K562 (cell line): ENCODE measurements around the gene DOCK3. TPM values are rescaled to one million over a fixed set of nuclear protein-coding genes. Genes with fewer than 3 reads are reported as not detected.

Experiments used
- microRNA-seq: library from miRNA; unstranded; fragments of <30 nt; microRNA quantifications from one replicate; pipeline ENCODE4, GENCODE V29; 2018; ENCODE audit warnings: borderline microRNAs expressed
- polyA plus RNA-seq, 8 experiments: library from polyadenylated mRNA; depleted of rRNA in 4 of 8; stranded (reverse) in 5 of 8; unstranded in 3 of 8; fragments of >200 nt; fragmentation: Nextera tagmentation in 2 of 8; fragmentation: Illumina TruSeq in 1 of 8; extraction: Ambion mirVana in 2 of 8; extraction: Trizol in 1 of 8; gene quantifications; 2 replicates each; pipeline versions ENCODE4 v1.2.1 to v1.2.3, GENCODE V29; 2011 to 2014; ENCODE audit warnings: inconsistent platforms in 1 of 8, missing spikeins in 1 of 8
- small RNA-seq: library from RNA; depleted of rRNA; stranded (forward); fragments of <200 nt; gene quantifications from one replicate; pipeline ENCODE3, GENCODE V24; 2014
- total RNA-seq, 7 experiments: library from RNA; depleted of rRNA in 6 of 7; stranded (reverse); fragments of >200 nt in 6 of 7; fragmentation: Illumina TruSeq in 2 of 7; extraction: Trizol in 2 of 7; gene quantifications; 2 replicates each; pipeline versions ENCODE4 v1.2.1 to v1.2.3, GENCODE V29; 2011 to 2021; ENCODE audit warnings: low replicate concordance in 1 of 7

DOCK3 gene
- total and polyA plus RNA-seq, 9 of the 15 experiments (the other 6 are each of a cell fraction or from before 2014, with no cell fraction given), result under 0.01 to 0.03 (median 0.01) TPM; not detected in 4

Small RNA genes lying within 50 kb of the gene (microRNA-seq; reads per million reads assigned to microRNA genes)
- 0.27 reads per million for gene MIR4787

Small RNA genes lying within 50 kb of the gene (small RNA-seq; reads per million reads assigned to genes)
- not detected for gene MIR4787
- not detected for gene PPIAP69

Other genes starting within 250 kb of the DOCK3 start
- gene CACNA2D2, start 171.3 kb upstream of the DOCK3 start, total RNA-seq (2014; rRNA removed), result 0.36 TPM in 1 of 2 replicates, not detected in the other
- 0.15 TPM in 1 of 2 replicates, not detected in the other for gene CACNA2D2, start 171.3 kb upstream of the DOCK3 start, total RNA-seq (2014; rRNA removed; fragmentation: Illumina TruSeq; extraction: Trizol)
- 0.08 and 0.11 TPM in 2 replicates for gene CACNA2D2, start 171.3 kb upstream of the DOCK3 start, total RNA-seq (2015; rRNA removed; fragmentation: Illumina TruSeq; extraction: Trizol)
- 0.36 and 0.58 TPM in 2 replicates for gene CACNA2D2, start 171.3 kb upstream of the DOCK3 start, total RNA-seq (2021)
- 0.32 and 0.61 TPM in 2 replicates for gene CACNA2D2, start 171.3 kb upstream of the DOCK3 start, polyA plus RNA-seq (2011; rRNA removed)
- gene CACNA2D2, start 171.3 kb upstream of the DOCK3 start, polyA plus RNA-seq (2014; fragmentation: Illumina TruSeq; extraction: Trizol), result 0.30 and 0.58 TPM in 2 replicates
- not detected for gene CACNA2D2, start 171.3 kb upstream of the DOCK3 start, polyA plus RNA-seq (2014; fragmentation: Nextera tagmentation; extraction: Ambion mirVana)
- gene CACNA2D2, start 171.3 kb upstream of the DOCK3 start, polyA plus RNA-seq (2014; rRNA removed), result 0.27 and 0.57 TPM in 2 replicates
- gene C3orf18, start 107.2 kb upstream of the DOCK3 start, total RNA-seq (2014; rRNA removed), result 0.95 and 1.3 TPM in 2 replicates
- gene C3orf18, start 107.2 kb upstream of the DOCK3 start, total RNA-seq (2014; rRNA removed; fragmentation: Illumina TruSeq; extraction: Trizol), result 0.83 and 1.1 TPM in 2 replicates
- 0.94 and 1.4 TPM in 2 replicates for gene C3orf18, start 107.2 kb upstream of the DOCK3 start, total RNA-seq (2015; rRNA removed; fragmentation: Illumina TruSeq; extraction: Trizol)
- gene C3orf18, start 107.2 kb upstream of the DOCK3 start, total RNA-seq (2021), result 0.65 and 2.0 TPM in 2 replicates
- gene C3orf18, start 107.2 kb upstream of the DOCK3 start, polyA plus RNA-seq (2011; rRNA removed), result 2.3 and 3.9 TPM in 2 replicates
- gene C3orf18, start 107.2 kb upstream of the DOCK3 start, polyA plus RNA-seq (2014; fragmentation: Illumina TruSeq; extraction: Trizol), result 0.91 and 1.5 TPM in 2 replicates
- gene C3orf18, start 107.2 kb upstream of the DOCK3 start, polyA plus RNA-seq (2014; fragmentation: Nextera tagmentation; extraction: Ambion mirVana), result under 1 TPM; 0.01 to 0.14 TPM
- 0.38 and 0.82 TPM in 2 replicates for gene C3orf18, start 107.2 kb upstream of the DOCK3 start, polyA plus RNA-seq (2014; rRNA removed)
- gene HEMK1, start 105.4 kb upstream of the DOCK3 start, total RNA-seq (2014; rRNA removed), result 8.0 and 13.7 TPM in 2 replicates
- gene HEMK1, start 105.4 kb upstream of the DOCK3 start, total RNA-seq (2014; rRNA removed; fragmentation: Illumina TruSeq; extraction: Trizol), result 8.0 and 10.9 TPM in 2 replicates
- 9.7 and 11.4 TPM in 2 replicates for gene HEMK1, start 105.4 kb upstream of the DOCK3 start, total RNA-seq (2015; rRNA removed; fragmentation: Illumina TruSeq; extraction: Trizol)
- 15.9 and 16.8 TPM in 2 replicates for gene HEMK1, start 105.4 kb upstream of the DOCK3 start, total RNA-seq (2021)
- 12.1 and 13.5 TPM in 2 replicates for gene HEMK1, start 105.4 kb upstream of the DOCK3 start, polyA plus RNA-seq (2011; rRNA removed)
- 12.3 and 13.2 TPM in 2 replicates for gene HEMK1, start 105.4 kb upstream of the DOCK3 start, polyA plus RNA-seq (2014; fragmentation: Illumina TruSeq; extraction: Trizol)
- 1 to 10 TPM; 2.0 to 5.2 TPM for gene HEMK1, start 105.4 kb upstream of the DOCK3 start, polyA plus RNA-seq (2014; fragmentation: Nextera tagmentation; extraction: Ambion mirVana)
- 13.9 and 17.8 TPM in 2 replicates for gene HEMK1, start 105.4 kb upstream of the DOCK3 start, polyA plus RNA-seq (2014; rRNA removed)
- gene CISH, start 63.2 kb upstream of the DOCK3 start, total RNA-seq (2014; rRNA removed), result 18.3 and 34.5 TPM in 2 replicates
- 5.1 and 6.9 TPM in 2 replicates for gene CISH, start 63.2 kb upstream of the DOCK3 start, total RNA-seq (2014; rRNA removed; fragmentation: Illumina TruSeq; extraction: Trizol)
- gene CISH, start 63.2 kb upstream of the DOCK3 start, total RNA-seq (2015; rRNA removed; fragmentation: Illumina TruSeq; extraction: Trizol), result 12.8 and 15.2 TPM in 2 replicates
- 47.7 and 48.8 TPM in 2 replicates for gene CISH, start 63.2 kb upstream of the DOCK3 start, total RNA-seq (2021)
- 24.8 and 59.4 TPM in 2 replicates for gene CISH, start 63.2 kb upstream of the DOCK3 start, polyA plus RNA-seq (2011; rRNA removed)
- 41.9 and 52.8 TPM in 2 replicates for gene CISH, start 63.2 kb upstream of the DOCK3 start, polyA plus RNA-seq (2014; fragmentation: Illumina TruSeq; extraction: Trizol)
- 1 to 10 TPM; 1.7 to 3.5 TPM for gene CISH, start 63.2 kb upstream of the DOCK3 start, polyA plus RNA-seq (2014; fragmentation: Nextera tagmentation; extraction: Ambion mirVana)
- gene CISH, start 63.2 kb upstream of the DOCK3 start, polyA plus RNA-seq (2014; rRNA removed), result 29.2 and 38.1 TPM in 2 replicates
- gene MAPKAPK3, start 57.8 kb upstream of the DOCK3 start, total RNA-seq (2014; rRNA removed), result 43.3 and 51.5 TPM in 2 replicates
- gene MAPKAPK3, start 57.8 kb upstream of the DOCK3 start, total RNA-seq (2014; rRNA removed; fragmentation: Illumina TruSeq; extraction: Trizol), result 29.9 and 33.3 TPM in 2 replicates
- gene MAPKAPK3, start 57.8 kb upstream of the DOCK3 start, total RNA-seq (2015; rRNA removed; fragmentation: Illumina TruSeq; extraction: Trizol), result 40.0 and 41.2 TPM in 2 replicates
- gene MAPKAPK3, start 57.8 kb upstream of the DOCK3 start, total RNA-seq (2021), result 49.6 and 55.1 TPM in 2 replicates
- 56.4 and 60.2 TPM in 2 replicates for gene MAPKAPK3, start 57.8 kb upstream of the DOCK3 start, polyA plus RNA-seq (2011; rRNA removed)
- 54.0 and 55.2 TPM in 2 replicates for gene MAPKAPK3, start 57.8 kb upstream of the DOCK3 start, polyA plus RNA-seq (2014; fragmentation: Illumina TruSeq; extraction: Trizol)
- 10 to 100 TPM in 1 of 2 experiments, 1 to 10 TPM in 1; 8.0 to 12.2 TPM for gene MAPKAPK3, start 57.8 kb upstream of the DOCK3 start, polyA plus RNA-seq (2014; fragmentation: Nextera tagmentation; extraction: Ambion mirVana)
- gene MAPKAPK3, start 57.8 kb upstream of the DOCK3 start, polyA plus RNA-seq (2014; rRNA removed), result 34.5 and 47.2 TPM in 2 replicates